COLO829 (cell line): ENCODE results near the gene CD53.
A peak's percentile ranks its signal among the peaks of the same experiment; 100 is the strongest.
"Not testable (repeated sequence)": the region's sequence is repeated elsewhere in the genome, so short reads cannot be mapped to it uniquely, and the experiment has no call there.

Experiments
- DNase-seq: peaks from one replicate; pipeline ENCODE4 v3.0.0; 2012; ENCODE audit warnings: low spot score

The CD53 gene

DNA sequence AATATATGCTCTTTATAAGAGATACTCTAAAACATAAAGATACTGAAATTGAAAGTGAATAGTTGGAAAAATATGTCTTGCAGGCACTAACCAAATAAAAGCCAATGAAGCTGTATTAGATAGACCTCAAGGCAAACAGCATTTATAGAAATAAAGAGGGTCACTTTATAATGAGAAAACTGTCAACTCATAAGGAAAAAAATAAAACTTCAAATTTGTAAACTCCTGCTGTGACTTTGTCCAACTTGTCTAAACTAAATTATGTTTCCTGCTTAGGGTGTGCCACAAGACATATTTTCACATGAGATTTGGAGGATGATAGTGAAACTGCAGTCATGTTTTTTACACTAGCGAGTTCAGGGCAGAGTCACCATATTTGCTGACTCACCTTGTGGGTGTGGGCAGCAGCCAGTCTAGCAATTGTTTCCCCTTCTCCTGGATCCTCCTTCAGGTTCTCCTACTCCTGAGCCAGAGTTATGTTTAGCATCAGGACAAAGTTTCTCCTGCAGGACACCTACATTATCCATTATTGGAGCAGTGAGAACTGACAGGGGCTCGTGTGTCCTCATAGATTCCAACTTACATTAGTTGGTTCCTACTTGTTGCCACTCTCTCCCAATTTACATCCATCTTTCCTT, 43.8 kb downstream of the CD53 start:
- peak; percentile 4 for DNase-seq

GRCh38 chr1:110918016-110918415, 45.1 kb downstream of the CD53 start:
- DNase-seq: no peak

DNA sequence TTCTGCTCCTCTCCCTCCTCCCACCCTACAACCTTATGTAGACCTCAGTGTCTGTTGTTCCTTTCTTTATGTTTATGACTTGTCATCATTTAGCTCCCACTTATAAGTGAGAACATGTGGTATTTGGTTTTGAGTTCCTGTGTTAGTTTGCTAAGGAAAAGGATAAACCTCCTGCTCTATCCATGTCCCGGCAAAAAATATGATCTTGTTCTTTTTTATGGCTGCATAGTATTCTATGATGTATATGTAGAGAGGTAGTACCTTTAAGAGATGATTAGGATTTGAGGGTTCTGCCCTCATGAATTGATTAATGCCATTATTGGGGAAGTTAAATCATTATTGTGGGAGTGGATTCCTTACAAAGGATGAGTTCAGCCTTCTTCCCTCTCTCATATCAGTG, 49.0 kb downstream of the CD53 start:
- DNase-seq: no peak

DNA sequence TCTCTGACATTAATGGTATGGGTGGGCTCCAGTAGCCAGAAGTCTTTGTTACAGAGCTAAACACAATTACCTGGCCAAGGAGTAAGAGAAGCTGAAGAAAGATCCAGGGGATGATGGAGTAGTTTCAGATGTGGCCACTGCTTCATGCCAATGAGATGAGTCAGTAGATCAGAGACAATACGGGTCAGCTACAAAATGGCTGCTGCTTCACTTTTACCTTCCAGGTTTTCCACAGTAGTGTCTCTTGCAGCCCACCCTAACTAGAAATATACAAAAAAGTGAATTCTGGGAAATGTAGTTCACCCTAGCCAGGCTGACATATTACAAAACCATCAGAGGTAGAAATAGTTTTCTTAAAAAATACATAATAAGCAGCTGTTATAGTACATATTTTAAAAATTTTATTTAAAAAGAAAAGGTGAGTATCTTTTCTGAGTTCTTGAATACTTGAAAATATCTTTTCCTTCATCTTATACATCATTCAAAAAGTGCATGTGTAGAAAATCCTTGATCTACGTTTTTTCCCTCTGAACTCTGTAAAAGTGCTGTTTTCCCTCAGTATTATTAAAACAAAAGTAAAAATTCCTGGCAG, 54.6 kb downstream of the CD53 start:
- no peak for DNase-seq

- no peak for DNase-seq
Measured at GRCh38 chr1:110928191-110928590, 55.2 kb downstream of the CD53 start.

DNA sequence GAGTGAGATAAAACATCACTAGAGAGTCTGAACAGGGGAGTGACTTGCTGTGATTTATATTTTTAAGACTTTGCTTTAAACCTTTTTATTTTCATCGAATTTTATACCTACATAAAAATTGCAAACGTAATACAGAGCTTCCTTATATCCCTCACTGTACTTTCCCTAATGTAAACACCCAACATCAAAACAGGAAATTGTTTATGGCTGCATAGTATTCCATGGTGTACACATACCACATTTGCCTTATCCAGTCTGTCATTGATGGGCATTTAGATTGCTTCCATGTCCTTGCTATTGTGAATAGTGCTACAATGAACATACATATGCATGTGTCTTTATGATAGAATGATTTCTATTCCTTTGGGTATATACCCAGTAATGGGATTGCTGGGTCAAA, 56.0 kb downstream of the CD53 start:
- DNase-seq: no peak

- not testable (repeated sequence) for DNase-seq
Measured at GRCh38 chr1:110931097-110931496, 58.1 kb downstream of the CD53 start.

DNA sequence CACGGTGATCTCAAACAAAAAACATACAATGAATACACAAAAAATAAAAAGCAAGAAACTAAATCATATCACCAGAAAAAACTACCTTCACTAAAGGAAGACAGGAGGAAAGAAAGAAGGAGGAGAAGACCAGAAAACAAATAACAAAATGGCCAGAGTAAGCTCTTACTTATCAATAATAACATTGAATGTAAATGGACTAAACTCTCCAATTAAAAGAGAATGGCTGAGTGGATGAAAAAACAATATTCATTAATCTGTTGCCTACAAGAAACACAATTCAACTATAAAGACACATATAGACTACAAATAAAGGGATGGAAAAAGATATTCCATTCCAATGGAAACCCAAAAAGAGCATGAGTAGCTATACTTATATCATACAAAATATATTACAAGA, 63.6 kb downstream of the CD53 start:
- DNase-seq: no peak

GRCh38 chr1:110944806-110945205, 71.9 kb downstream of the CD53 start:
- no peak for DNase-seq

DNA sequence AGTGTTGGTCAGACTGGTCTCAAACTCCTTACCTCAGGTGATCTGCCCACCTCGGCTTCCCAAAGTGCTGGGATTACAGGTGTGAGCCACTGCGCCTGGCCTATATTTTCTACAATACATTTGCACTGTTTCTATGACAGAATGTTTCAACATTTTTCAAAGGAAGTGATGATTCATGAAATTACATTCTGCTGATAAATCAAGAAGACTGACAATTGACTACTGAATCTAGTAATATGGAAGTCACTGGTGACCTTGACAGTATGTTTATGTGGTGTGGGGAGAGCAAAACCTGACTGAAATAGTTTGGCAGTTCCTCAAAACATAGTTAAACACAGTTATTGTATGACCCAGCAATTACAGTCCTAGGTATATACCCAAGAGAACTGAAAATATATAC, 72.7 kb downstream of the CD53 start:
- DNase-seq: no peak

GRCh38 chr1:110948038-110948810, 75.3 kb downstream of the CD53 start:
- no peak for DNase-seq
